Measurements from ENCODE around the gene STPG4. TPM values are rescaled to one million over a fixed set of nuclear protein-coding genes. Genes with fewer than 3 reads are reported as not detected.

The STPG4 gene
- total and polyA plus RNA-seq, 2 of the 8 experiments (the other 6 are each of a cell fraction or from before 2014, with no cell fraction given), result 0.28 TPM; not detected in 1

GRCh38 chr2:47179388-47179787 lies 24.3 kb upstream of the STPG4 start:
- H3K9me3 ChIP-seq (ENCODE audit: insufficient read depth in 2 of 2, low read depth in 1 of 2, low read length in 1 of 2), result no peaks in the 10 kb centered on the region
- no CpG with 5 or more reads among the region's 6 CpGs for WGBS, 2 experiments (ENCODE audit: extremely low coverage in 1 of 2, insufficient coverage in 1 of 2, insufficient read length in 1 of 2, insufficient replicate concordance in 2 of 2, low coverage in 1 of 2, low lambda C conversion rate in 2 of 2, missing lambda C conversion rate in 1 of 2)
- H3K27ac ChIP-seq (ENCODE audit: low read depth, low read length), result no peak overlapping the region
- H4K8ac ChIP-seq (ENCODE audit: extremely low read depth, insufficient read depth, low read length), result no peak overlapping the region
- H3K4me1 ChIP-seq (replicated peaks in 1 of 4; ENCODE audit: control insufficient read depth in 3 of 4, insufficient read depth in 4 of 4, low read length in 3 of 4), result peaks cover 6 to 15% (median 13%) of the 10 kb centered on the region in 4 experiments; a peak in 6 of 7 replicates
- 0 out of 2 replicates have a peak overlapping the region, but pooled peaks have one; percentile 25 for H2BK15ac ChIP-seq (ENCODE audit: low read length)
- H3K9ac ChIP-seq (replicated peaks in 1 of 4; ENCODE audit: extremely low read depth in 1 of 4, low read depth in 3 of 4, low read length in 3 of 4), result no peak overlapping the region
- H2BK5ac ChIP-seq (ENCODE audit: low read depth, low read length), result no peak overlapping the region
- no peak overlapping the region for H4K5ac ChIP-seq (ENCODE audit: insufficient read length, low read depth, low read length)
- no peak overlapping the region for H3K56ac ChIP-seq (replicated peaks; ENCODE audit: insufficient read length, low read depth, low read length)
- peak overlapping the region; percentile 12; the same call in 1 of the 2 replicates for H2BK12ac ChIP-seq (ENCODE audit: low read depth, low read length)
- H3K14ac ChIP-seq (ENCODE audit: insufficient read length), result no peak overlapping the region
- no peak overlapping the region for H3K4me3 ChIP-seq (ENCODE audit: extremely low read depth in 1 of 4, insufficient read depth in 2 of 4, low read depth in 3 of 4, low read length in 4 of 4)
- peaks cover 6% of the 10 kb centered on the region for H3K23me2 ChIP-seq (ENCODE audit: low read depth, low read length)
- DNase-seq (ENCODE audit: low read depth in 1 of 2, low spot score in 2 of 2), result no peak
- ChIA-PET POLR2A (ENCODE audit: partially characterized antibody) (interaction anchor here (0.8 to 1.7 kb wide), 3 partner anchors 52 to 84 kb away, joined by 3 to 5 read pairs (median 3); no protein-coding TSS in a partner anchor), CTCF (ENCODE audit: partially characterized antibody) (interaction anchor here (0.6 to 2.0 kb wide), 7 partner anchors 83 to 144 kb away, joined by 3 to 6 read pairs (median 3); no protein-coding TSS in a partner anchor)
- no peak overlapping the region for H2AK5ac ChIP-seq (ENCODE audit: low read depth, low read length)
- H3K27me3 ChIP-seq (replicated peaks in 1 of 4; ENCODE audit: control insufficient read depth in 3 of 4, extremely low read depth in 1 of 4, insufficient read depth in 3 of 4, low read length in 3 of 4), result no peaks in the 10 kb centered on the region; a peak in 2 of 7 replicates
- H2BK20ac ChIP-seq (ENCODE audit: low read length), result peak overlapping the region; percentile 63; the same call in 1 of the 2 replicates
- no peak overlapping the region for H3K18ac ChIP-seq (ENCODE audit: extremely low read depth, low read length)
- no peak overlapping the region for H4K91ac ChIP-seq (replicated peaks; ENCODE audit: insufficient read length, low read length)
- H4K20me1 ChIP-seq (replicated peaks in 1 of 2; ENCODE audit: control insufficient read depth in 1 of 2, insufficient read depth in 2 of 2, low read length in 2 of 2), result peaks cover 8 to 10% of the 10 kb centered on the region in 2 experiments
- H3K79me2 ChIP-seq (ENCODE audit: control insufficient read depth in 1 of 2, insufficient read depth in 2 of 2, low read length in 2 of 2), result peaks cover 12 to 18% of the 10 kb centered on the region in 2 experiments
- no peak overlapping the region for H3K4ac ChIP-seq (replicated peaks; ENCODE audit: insufficient read length, low read depth, low read length)
- no peak overlapping the region for H2AFZ ChIP-seq (ENCODE audit: low read length)
- H3K79me1 ChIP-seq (ENCODE audit: low read depth, low read length), result no peaks in the 10 kb centered on the region
- no peaks in the 10 kb centered on the region for H3K36me3 ChIP-seq (ENCODE audit: control insufficient read depth in 2 of 4, insufficient read depth in 4 of 4, low read length in 3 of 4)
- no peak for FAIRE-seq
- H3K23ac ChIP-seq (ENCODE audit: insufficient read length), result no peak overlapping the region
- H3K4me2 ChIP-seq (ENCODE audit: insufficient read depth in 1 of 2, low read depth in 2 of 2, low read length in 2 of 2), result no peak overlapping the region
- no peak overlapping the region for H2BK120ac ChIP-seq (replicated peaks; ENCODE audit: low read depth, low read length)
- TF ChIP-seq KDM4A (IDR thresholded peaks at IDR 0.05; ENCODE audit: low read depth, low read length, severe bottlenecking) (no peak), TEAD4 (IDR thresholded peaks at IDR 0.05; ENCODE audit: low read depth, low read length) (no peak), NRF1 (IDR thresholded peaks at IDR 0.05; ENCODE audit: low read depth, low read length) (no peak), RXRA (IDR thresholded peaks at IDR 0.05; ENCODE audit: insufficient read depth, low read depth, low read length) (no peak), NANOG (IDR thresholded peaks at IDR 0.05; ENCODE audit: insufficient read depth, low read depth, low read length, poor library complexity, severe bottlenecking) (no peak), ZNF274 (IDR thresholded peaks at IDR 0.05; ENCODE audit: borderline replicate concordance, extremely low read depth, low read length) (no peak), TAF1 (IDR thresholded peaks at IDR 0.05; ENCODE audit: low read depth, low read length) (no peak), GABPA (IDR thresholded peaks at IDR 0.05; ENCODE audit: borderline replicate concordance, insufficient read depth, low read length) (no peak), POLR2A (IDR thresholded peaks at IDR 0.05; ENCODE audit: control extremely low read depth in 1 of 2, low read depth in 2 of 2, low read length in 2 of 2) (no peak), MAX (IDR thresholded peaks at IDR 0.05) (no peak), RNF2 (IDR thresholded peaks at IDR 0.05; ENCODE audit: borderline replicate concordance, low read depth, low read length, missing control alignments, poor library complexity, severe bottlenecking) (no peak)
- TF ChIP-seq, protein P1, sequence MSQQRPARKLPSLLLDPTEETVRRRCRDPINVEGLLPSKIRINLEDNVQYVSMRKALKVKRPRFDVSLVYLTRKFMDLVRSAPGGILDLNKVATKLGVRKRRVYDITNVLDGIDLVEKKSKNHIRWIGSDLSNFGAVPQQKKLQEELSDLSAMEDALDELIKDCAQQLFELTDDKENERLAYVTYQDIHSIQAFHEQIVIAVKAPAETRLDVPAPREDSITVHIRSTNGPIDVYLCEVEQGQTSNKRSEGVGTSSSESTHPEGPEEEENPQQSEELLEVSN (IDR thresholded peaks at IDR 0.05), result no peak

Data from H1 (cell line).